HG02610 (cell line): ENCODE data around the gene SAMD4B.

Experiments used
- ATAC-seq: cut with Tn5 transposase; IDR thresholded peaks from one replicate; pipeline ENCODE4 v1.9.1; 2021; ENCODE audit warnings: mild to moderate bottlenecking, moderate library complexity; ENCODE audit not compliant: unreplicated experiment

SAMD4B gene

DNA sequence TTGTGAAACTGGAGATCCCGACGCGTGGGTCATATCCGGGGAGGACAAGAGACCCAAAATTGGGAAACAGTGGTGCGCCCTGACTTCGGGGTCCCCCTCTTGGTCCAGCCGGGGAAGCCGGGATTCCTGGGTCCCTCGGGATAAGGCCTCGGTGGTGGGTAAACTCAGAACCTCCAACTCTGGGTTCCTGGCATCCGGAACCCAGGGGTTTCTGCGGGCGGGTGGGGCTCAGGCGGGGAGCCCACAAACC is 65.1 kb downstream of the SAMD4B start:
- no peak for ATAC-seq

DNA sequence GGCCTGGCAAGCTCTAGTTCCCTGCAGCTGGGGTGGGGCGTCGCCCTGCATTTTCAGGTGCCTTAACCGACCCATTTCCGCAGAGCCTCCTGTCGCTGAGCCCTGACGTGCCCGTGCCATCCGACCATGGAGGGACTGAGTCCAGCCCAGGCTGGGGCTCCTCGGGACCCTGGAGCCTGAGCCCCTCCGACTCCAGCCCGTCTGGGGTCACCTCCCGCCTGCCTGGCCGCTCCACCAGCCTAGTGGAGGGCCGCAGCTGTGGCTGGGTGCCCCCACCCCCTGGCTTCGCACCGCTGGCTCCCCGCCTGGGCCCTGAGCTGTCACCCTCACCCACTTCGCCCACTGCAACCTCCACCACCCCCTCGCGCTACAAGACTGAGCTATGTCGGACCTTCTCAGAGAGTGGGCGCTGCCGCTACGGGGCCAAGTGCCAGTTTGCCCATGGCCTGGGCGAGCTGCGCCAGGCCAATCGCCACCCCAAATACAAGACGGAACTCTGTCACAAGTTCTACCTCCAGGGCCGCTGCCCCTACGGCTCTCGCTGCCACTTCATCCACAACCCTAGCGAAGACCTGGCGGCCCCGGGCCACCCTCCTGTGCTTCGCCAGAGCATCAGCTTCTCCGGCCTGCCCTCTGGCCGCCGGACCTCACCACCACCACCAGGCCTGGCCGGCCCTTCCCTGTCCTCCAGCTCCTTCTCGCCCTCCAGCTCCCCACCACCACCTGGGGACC is 65.6 kb downstream of the SAMD4B start:
- ATAC-seq: no peak

DNA sequence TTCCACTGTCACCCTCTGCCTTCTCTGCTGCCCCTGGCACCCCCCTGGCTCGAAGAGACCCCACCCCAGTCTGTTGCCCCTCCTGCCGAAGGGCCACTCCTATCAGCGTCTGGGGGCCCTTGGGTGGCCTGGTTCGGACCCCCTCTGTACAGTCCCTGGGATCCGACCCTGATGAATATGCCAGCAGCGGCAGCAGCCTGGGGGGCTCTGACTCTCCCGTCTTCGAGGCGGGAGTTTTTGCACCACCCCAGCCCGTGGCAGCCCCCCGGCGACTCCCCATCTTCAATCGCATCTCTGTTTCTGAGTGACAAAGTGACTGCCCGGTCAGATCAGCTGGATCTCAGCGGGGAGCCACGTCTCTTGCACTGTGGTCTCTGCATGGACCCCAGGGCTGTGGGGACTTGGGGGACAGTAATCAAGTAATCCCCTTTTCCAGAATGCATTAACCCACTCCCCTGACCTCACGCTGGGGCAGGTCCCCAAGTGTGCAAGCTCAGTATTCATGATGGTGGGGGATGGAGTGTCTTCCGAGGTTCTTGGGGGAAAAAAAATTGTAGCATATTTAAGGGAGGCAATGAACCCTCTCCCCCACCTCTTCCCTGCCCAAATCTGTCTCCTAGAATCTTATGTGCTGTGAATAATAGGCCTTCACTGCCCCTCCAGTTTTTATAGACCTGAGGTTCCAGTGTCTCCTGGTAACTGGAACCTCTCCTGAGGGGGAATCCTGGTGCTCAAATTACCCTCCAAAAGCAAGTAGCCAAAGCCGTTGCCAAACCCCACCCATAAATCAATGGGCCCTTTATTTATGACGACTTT is 66.4 kb downstream of the SAMD4B start:
- no peak for ATAC-seq

DNA sequence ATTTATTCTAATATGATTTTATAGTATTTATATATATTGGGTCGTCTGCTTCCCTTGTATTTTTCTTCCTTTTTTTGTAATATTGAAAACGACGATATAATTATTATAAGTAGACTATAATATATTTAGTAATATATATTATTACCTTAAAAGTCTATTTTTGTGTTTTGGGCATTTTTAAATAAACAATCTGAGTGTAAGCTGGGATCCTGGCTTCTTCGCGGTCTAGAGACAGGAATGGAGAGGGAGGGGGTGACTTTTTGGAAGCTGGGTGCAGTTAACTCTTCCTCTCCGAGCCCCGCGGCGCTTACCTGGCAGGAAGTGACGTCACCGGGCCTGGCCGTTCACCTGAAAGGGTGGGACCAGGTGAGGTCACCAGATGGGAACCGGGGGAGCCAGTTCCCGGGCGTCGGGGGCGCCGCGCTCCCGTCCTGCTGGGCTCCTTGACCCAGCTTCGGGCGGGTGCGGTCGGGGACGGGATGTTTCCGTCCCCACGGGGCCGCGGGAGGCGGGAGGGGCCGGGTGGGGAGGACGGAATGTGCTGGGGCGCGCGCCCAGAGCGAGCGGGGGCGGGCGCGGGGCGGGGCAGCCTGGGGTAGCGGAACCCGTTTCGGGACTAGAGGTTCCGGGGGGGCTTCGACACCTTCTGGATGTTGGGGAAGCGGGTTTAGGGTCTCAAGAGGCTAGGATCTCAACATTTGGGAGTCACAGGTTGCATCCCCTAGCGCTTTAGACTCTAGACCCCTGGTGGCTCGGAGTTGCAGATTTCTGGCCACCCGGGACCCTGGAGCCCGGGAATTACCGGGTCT is 67.2 kb downstream of the SAMD4B start:
- ATAC-seq: no peak

DNA sequence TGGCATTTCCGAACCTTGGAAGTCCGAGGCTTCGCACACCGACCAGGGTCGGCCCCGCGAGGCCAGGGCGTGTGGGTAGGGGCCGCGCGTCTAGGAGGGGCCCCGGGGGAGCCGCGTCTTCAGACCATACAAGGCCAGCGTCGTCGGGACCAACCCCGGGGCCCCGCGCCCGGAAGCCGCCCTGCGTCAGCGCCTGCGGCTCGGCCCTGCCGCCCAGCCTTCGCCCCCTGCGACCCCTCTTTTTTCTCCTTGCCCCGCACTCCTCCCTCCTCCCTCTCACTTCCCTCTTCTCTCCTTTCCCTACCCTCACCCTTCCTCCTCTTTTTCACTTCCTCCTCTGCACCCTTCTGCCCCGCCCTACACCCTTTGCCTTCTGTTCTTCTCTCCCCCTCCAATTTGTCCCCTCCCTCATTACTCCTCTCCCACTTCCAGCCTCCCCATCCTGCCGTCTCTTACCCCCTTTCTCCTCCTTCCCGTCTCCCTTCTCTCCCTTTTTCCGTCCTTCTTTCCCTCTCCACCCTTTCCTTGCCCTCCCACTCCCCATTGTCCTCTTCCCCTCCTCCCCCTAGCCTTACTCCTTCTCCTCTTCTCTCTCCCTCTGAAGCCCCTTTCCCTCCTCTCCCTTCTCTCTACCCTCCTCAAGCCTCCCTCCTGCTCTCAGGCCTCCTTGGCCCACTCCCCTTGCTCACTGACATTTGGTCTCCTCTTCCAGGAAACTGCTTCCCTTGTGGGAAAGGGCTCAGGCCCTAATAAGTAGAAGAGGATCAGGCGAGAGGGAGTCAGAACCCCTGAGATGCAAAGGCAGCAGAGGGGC is 68.0 kb downstream of the SAMD4B start:
- ATAC-seq: no peak

DNA sequence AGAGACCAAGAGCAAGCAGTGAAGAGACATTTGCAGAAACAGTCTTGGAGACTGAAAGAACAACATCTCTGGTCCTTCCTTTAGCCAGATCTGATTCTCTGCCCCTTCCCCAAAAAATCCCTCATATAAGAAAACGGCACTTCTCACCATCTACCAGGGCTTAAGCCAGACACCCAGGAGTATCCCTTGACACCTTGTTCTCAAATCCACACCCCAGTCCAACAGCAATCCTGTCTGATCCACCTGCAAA is 68.5 kb downstream of the SAMD4B start:
- no peak for ATAC-seq

DNA sequence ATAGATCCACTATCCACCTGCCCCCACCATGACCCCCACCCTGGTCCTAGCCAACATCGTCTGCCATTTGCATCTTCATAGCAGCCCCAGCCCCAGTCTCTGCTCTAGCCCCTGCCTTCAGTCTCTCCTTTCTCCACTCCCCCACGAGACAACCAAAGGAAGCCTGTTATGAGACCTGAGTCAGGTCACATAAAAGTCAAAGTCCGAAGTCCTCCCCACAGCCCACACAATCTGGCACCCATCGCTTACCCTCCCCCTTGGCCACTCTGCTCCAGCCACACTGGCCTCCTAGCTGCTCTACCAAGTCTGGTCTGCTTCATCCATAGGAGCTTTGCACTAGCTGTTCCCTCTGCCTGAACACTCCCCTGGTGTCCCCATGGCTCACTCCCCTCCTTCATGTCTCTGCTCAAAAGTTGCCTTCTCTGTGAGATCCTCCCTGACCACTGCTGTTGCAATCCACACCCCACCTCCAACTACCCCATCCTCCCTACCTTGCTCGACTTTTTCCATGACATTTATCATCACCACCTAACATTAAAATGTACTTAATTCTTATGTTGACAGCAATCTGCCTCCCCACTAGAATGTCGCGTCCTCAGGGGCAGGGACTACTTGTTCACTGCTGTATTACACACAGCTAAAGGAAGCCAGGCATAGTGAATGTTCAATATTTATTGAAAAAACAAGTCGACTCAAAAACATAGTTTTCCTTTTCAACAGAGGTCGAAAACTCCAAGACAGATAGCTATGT is 69.0 kb downstream of the SAMD4B start:
- ATAC-seq: no peak

DNA sequence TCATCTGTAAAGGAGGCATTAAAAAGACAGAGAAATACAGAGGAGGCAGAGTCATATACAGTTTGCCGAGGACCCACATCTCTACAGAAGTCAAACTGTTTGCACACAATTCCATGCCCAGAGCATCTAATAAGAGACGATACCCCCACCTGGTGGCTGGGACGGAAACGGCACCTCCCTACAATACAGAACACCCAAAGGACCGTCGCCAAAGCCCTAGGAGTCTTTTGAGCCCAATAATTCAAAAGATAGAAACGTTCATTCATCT is 69.5 kb downstream of the SAMD4B start:
- ATAC-seq: peak; percentile 29

DNA sequence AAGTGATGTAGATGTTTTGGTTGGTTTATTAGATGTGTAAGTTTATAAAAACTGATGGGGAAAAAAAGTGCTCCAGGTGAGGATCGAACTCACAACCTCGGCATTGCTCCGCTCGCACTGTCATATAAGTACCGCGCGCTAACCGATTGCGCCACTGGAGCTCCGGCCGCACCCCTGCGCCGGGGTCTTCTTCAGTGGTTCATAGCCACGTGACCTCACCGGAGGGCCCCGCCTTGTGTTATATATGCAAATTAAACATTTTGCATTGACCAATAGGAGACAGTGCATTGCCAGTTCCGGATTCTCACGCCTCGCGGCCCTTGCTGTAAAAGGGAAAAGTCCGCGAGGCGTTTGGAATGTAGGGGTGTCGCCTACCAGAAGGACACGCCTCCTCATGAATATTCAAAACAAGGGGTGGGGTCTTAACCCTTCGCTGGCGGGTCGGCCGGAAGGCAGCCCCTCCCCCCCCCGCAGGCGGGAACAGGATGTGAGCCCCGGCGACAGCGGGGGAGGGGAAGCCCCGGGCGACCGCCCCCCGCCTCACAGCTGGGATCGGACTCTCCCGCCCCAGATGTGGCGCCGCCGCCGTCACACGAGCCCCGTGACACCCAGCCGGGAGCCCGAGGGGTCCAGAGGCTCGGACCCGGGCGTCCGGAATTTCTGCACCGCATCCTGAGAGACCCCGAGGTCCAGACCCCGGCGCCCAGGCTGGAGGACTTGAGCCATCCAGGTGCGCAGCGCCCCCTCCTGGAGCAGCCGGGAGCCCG is 70.1 kb downstream of the SAMD4B start, which contains the start of gene PLEKHG2:
Gene PLEKHG2, plus strand, starts transcription at position 570 of the 767 bp plus-strand sequence. CDS start 1,418 bp downstream, outside the sequence.
- peak; percentile 63 for ATAC-seq

DNA sequence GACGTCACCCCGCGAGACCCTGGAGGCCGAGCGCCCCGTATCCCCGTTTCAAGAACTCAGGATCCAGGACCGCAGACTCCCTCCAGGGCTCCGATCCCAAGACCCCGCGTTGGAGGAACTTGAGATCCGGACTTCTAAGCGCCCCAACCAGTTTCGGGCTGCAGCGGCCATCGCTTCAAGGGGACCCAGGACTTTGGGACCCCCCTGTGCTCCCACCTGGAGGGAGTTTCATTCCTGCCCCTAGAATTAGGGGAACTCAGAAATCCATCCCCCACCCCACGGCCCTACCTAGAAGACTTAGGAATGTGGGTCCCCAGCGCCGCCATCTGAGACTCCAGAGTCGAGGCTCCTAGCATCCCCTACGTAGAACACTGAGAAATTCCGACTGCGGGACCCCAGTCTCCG is 70.6 kb downstream of the SAMD4B start:
- ATAC-seq: no peak

DNA sequence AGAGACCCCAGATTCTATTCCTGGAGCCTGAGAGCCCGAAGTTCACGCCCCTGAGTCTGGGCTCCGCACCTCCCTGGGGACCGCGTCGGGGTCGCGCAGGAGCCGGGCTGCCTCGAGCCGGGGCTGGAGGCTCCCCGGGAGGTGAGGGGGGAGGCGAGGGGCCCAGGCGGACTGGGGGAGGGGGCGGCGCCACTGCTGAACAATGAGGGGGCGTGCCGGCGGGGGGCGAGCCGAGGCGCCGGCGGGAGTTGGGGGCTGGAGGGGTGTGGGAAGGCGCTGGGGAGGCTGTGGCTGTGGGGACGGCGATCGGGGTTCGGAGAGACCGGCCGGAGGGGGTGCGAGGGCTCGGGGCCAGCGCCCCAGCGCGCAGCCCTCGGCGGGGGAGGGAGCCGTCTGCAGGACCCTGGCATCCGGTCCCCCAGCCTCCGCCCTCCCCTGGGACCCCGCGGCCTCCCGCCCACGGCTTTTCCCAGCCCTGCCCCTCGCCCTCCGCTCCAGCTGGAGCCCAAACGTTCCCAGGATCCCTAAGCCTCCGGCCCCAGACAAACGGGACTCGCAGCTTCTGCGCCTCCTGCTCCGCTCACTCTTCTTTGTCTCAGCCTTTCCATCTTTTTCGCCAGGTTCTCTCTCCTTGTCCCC is 71.2 kb downstream of the SAMD4B start:
- ATAC-seq: no peak

DNA sequence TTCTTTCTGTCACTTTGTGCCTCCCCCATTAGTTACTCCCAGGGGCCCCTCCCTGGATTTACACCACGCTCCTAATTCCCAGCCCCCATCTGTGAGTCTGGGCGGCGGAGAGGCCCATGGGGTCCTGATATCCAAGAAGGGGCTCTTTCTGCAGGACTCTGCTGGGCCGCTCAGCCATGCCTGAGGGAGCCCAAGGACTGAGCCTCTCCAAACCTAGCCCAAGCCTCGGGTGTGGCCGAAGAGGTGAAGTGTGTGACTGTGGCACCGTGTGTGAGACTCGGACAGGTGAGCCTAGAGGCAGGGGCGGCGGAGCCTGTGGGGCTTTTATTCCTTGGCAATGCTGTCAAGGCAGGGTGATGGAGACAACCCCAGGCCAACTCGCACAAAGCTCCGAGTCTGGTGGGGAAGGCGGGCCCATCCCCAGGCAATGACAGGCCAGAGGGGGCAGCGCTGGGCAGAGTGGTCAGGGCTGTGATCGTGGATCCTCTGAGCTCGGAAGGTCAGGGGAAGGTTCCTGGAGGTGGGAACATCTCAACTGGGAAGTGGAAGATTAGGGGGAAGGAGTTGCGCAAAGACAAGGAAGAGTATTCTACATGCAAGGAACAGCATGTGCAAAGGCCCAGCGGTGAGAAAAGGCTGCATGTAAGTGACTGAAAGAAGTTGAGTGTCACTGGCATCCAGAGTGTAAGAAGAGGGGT is 71.8 kb downstream of the SAMD4B start:
- no peak for ATAC-seq

DNA sequence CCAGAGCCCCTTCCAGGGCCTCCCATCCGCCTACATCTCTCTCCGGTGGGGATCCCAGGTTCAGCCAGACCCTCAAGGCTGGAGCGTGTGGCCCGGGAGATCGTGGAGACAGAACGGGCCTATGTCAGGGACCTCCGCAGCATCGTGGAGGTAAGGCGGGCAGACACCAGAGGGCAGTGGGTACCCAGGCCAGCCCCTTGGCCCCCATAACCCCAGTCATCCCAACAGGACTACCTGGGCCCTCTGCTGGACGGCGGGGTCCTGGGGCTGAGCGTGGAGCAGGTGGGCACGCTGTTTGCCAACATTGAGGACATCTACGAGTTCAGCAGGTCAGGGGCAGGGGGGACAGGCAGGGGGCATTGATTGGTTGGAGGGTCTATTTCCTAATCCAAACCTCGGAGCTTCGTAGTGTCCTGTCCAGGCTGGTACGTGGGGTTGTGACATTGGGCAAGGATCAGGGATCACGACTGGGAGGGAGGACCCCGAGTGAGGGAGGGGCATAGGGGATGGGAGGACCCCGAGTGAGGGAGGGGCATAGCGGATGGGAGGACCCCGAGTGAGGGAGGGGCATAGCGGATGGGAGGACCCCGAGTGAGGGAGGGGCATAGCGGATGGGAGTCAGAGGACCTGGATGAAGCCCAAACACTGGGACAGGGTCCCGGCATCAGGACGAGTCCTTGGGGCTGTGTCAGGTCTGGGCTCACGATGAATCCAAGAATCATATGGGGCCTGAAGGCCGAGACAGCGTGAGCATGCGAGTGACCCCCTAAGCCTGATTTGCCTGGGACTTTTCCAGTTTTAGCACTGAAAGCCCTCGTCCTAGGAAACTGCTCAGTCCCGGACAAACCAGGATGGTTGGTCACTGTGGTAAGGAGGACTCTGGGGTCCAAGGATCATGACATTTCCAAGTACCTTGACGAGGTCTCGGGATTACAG is 73.2 kb downstream of the SAMD4B start:
- ATAC-seq: no peak

DNA sequence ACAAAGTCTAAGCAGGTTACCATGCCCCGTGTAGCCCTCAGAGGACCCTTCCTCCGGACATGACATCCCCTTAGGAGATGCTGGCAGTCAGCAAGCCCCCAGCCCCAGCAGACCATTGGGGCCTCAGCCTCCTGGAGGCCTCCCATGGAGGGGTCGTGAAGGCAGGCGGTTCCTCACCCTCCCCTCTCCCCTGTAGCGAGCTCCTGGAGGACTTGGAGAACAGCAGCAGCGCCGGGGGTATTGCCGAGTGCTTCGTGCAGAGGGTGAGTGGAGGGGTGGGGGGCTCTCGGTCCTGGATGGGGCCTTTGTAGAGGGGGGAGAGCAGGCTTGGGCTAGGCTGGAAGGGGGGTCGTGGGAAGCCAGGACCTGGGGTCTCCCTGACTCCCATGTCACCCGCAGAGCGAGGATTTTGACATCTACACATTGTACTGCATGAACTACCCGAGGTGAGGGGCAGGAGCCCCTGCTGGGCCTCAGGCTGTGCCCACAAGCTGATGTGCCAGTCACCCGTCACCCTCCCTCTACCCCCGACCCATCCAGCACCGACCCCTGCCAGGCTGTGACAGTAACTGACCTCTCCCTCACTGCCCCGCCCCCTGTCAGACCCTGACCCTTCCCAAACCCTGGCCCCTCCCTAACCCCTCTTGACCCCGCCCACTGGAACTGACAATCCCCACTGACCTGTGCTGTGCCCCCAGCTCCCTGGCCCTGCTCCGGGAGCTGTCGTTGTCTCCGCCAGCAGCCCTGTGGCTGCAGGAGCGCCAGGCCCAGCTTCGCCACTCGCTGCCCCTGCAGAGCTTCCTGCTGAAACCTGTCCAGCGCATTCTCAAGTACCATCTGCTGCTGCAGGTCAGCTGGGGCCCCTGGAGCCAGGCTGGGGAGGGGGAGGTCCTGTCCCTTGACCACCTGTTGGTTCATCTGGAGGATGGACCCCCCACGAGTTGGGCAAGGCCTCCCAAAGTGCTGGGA is 74.2 kb downstream of the SAMD4B start:
- no peak for ATAC-seq

DNA sequence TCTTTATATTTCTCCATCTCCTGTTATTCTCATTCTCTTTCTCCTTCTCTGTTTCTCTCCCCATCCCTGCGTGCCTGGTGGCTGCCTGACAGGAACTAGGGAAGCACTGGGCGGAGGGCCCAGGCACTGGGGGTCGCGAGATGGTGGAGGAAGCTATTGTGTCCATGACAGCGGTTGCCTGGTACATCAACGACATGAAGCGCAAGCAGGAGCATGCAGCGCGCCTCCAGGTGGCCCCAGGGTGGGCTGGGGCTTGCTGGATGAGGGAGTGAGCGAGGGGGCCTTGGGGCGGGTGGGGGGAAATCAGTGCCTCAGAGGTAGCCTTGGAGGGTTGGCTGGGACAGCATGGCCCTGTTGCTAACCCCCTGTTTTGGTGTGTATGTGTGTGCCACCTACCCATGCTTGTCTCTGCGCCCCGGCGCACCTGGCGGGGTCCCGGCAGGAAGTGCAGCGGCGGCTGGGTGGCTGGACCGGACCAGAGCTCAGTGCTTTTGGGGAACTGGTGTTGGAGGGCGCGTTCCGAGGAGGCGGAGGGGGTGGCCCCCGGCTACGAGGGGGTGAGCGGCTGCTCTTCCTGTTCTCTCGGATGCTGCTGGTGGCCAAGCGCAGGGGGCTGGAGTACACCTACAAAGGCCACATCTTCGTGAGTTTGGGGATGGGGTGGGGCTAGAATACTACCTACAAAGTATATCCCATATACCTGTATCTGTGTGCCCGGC is 75.4 kb downstream of the SAMD4B start:
- no peak for ATAC-seq

DNA sequence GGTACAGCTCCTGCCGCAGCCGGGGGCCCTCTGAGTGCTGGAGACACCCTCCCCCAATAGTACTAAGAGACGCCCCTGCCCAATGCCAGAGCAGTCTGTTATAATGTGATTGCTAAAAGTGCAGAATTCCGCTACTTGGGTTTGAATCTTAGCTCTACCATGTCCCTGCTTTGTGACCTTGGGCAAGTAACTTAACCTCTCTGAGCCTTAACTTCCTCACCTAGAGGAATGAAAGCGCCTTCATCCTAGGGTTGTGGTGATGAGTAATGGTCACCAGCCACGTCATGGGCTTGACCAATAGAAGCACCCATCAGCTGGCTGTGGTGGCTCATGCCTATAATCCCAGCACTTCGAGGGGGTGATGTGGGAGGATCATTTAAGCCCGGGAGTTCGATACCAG is 76.8 kb downstream of the SAMD4B start:
- ATAC-seq: no peak
